NOMO-1 treated with DMSO at 0.1 percent for 48 hours (cell line): ENCODE data around the gene MRPL2.

Source experiments
- DNase-seq: peaks from one replicate; lab custom pipeline; 2025; ENCODE audit not compliant: unreplicated experiment; lab: John Stamatoyannopoulos, UW

The MRPL2 gene

DNA sequence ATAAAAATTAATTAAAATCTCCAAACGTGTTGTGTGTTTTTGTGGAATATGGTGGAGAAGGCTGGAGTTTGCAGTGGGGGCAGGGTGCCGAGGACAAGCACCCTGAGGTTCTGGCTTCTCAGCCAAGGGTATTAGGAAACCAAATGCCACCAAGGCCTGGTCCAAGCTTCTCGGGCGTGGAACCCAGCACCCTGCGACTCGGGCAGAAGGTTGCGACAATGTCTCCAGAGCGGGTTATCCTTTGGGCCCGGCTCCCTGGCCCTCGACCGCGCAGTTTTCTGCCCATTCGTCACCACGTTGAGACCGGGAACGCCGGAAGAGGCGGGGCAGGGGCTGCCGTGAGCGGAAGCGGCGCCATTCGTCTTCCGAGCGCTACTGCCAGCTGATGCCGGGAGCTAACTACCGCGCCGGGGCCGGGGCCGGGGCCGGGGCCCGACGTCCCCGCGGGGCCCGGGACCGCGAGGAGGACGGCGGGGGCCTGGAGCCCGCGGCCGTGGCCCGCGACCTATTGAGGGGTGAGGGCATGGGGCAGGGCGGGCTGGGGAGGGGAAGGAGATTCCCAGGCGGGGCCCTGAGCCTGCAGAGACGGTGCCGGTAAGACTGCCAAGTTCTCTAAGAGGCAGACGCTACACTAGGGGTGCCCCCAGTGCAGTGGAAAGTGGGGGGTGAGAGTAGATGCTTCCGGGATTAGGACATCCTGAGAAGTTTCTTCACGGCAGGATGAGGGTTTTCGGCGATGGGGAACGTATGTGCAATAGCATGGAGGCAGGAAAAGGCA is 37.8 kb downstream of the MRPL2 start, which contains the start of gene RRP36:
TSS of gene RRP36 (plus strand) at position 354 of the 778 bp plus-strand sequence. CDS start at position 386, 32 bp downstream.
- peak; percentile 69 for DNase-seq

DNA sequence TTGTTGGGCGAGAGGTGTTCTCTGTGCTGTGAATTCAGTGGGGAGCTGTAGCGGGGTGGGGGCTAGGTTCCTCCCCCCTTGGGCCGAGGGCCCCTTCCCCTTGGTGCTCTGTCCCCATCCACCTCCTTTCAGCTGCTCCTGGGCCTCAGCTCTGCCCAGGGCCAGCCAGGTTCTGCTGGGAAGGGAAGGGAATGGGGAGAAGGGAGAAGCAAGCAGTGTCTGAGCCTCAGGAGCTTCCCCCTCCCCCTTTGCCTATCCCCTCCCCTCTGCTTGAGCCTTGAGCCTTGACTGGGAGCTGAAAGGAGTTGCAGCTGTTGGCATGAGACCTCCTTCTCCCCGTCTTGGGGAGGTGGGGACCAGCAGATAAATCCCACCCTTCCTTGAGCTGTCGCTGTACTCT is 38.4 kb downstream of the MRPL2 start:
- no peak for DNase-seq

DNA sequence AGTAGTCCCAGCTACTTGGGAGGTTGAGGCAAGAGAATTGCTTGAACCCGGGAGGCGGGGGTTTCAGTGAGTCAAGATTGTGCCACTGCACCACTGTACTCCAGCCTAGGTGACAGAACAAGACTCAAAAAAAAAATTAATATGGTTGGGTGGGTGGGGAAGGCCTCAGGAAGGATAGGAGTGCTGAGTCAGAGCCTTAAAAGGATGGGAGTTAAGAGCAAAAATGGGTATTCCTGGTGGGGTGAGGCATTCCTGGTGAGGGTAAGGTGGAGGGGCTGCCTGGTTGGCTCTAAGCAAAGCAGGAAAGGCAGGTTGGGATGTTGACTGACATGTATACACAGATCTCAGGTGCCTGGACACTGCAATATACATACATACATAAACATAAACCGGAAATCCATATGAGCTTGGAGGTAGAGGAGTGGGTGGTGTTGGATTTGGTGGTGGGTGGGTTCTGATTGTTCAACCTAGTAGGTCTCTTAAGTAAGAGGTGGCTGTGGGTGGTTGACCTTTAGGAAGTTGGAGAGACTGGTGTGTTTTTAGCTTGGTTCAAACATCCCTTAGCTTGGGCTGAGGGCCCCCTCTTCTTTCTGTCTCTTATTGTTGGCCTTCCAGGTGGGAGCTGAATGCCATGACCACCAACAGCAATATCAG is 39.1 kb downstream of the MRPL2 start:
- no peak for DNase-seq

DNA sequence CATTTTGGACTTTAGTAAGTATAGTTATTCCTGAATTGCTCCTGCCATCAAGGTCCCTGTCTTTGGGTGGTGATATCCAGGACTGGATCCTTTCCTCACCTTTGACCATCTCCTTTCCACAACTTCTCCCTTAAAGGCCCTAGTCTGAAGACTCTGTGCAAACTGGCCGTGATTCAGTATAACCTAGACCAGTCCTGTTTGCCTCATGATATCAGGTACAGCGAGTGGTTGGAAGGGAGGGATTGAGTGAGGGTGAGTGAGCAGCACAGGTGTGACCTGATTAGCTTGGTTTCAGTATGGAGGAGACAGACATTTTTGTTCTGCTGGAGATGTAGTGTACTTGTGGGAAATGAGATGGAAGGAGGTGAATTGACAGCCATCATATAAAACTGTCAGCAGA is 40.1 kb downstream of the MRPL2 start:
- no peak for DNase-seq

DNA sequence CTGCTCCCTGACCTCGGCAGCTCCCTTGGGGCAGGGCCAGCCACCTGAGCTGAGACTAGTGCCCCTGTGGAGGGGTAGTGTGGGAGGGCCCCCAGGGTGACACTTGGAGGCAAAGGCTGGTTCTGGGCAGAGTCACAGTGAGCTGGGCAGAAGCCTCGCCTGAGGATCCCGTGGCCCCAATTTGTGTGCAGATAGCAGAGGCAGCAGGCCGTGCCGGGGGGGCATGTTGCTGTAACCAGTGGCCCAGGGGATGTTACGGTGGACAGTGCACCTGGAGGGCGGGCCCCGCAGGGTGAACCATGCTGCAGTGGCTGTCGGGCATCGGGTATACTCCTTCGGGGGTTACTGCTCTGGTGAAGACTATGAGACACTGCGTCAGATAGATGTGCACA is 42.3 kb downstream of the MRPL2 start:
- DNase-seq = no peak

DNA sequence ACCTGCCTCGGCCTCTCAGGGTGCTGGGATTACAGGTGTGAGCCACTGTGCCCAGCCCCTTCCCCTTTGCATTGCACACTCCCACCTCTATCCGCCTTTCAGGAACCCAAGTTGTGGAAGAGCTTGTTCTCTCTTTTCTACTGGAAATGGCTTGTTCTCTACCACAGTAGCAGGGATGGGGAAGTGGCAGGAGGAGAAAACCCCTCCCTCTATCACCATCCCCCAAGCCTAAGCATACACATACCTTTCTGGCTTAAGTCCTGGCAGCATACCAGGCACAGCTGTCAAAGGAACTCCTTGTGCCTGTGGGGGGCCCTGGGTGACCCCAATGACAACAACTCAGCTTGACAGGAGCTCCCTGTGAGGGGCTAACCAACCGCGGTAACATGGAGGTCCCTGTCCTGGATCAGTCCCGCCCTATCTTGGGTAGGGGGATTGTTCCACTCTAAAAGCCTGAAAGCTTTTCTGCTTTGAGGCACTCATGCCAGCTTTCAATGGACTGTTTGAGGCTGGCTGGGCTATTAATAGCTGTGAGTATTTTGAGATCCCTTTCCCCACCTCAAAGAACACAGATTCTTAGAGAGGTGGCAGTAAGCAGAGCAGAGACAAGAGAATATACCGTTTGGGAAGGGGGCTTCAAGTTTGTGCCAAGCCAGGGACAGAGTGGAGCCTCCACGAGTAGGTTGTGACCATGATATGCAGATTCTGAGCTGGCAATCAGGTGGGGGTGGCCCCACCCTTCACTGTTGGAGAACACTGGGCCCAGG is 42.9 kb downstream of the MRPL2 start:
- no peak for DNase-seq

DNA sequence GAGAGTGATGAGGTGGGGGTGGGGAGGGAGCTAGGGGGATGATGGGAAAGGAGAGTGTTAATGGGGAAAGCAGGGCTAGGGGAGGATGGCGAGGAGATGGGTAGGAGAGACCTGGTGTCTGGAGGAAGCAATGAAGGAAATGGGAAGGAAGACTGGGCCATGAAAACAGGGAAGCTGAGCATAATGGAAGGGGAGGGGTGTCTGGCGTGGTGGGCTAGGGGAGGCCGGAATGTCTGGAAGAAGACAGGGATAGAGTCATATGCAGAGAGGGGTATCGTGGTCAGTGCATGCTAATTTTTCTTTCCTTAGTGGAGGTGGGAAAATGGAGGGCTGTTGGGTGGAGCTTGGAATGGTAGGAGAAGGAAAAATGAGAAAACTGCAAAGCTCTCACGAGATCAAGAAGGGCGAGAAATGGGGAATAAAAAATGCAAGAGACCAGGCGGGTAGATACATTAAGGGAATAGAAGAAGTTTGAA is 44.8 kb downstream of the MRPL2 start:
- DNase-seq = no peak

DNA sequence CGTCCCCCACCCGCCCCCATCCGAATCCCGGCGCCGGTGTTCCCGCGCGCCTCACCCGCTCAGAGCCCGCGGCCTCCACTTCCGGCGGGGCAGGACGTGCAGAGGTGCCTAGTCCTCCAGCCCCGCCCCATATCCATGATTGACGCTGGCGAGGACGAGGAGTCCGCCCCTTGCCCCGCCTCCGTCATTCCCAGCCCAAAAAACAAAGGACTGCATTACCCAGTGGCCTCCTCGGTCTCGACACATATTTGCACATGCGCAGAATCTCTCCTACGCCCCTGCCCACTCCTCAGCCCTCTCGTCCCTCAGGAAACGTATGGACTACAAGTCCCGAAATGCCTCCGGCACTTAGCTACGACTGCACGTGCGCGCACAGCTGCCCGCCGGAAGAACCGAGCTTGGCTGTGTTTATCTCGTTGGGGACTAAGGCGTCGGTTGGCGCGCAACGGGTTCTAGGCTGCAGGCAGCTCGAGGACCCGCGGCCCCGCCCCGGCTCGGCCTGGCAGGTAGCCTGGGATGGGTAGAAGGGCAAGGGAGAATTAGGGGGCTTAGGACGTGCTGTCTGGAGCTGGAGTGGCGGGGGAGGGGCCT is 45.3 kb downstream of the MRPL2 start, which contains the start of the genes KLHDC3 and MEA1:
TSS of gene KLHDC3 (plus strand) at position 407 of the 591 bp plus-strand sequence. CDS start 2,944 bp downstream, outside the sequence.
TSS of gene MEA1 (minus strand) at position 104 of the 591 bp plus-strand sequence. CDS start 133 bp downstream, outside the sequence.
- peak; percentile 100 for DNase-seq

DNA sequence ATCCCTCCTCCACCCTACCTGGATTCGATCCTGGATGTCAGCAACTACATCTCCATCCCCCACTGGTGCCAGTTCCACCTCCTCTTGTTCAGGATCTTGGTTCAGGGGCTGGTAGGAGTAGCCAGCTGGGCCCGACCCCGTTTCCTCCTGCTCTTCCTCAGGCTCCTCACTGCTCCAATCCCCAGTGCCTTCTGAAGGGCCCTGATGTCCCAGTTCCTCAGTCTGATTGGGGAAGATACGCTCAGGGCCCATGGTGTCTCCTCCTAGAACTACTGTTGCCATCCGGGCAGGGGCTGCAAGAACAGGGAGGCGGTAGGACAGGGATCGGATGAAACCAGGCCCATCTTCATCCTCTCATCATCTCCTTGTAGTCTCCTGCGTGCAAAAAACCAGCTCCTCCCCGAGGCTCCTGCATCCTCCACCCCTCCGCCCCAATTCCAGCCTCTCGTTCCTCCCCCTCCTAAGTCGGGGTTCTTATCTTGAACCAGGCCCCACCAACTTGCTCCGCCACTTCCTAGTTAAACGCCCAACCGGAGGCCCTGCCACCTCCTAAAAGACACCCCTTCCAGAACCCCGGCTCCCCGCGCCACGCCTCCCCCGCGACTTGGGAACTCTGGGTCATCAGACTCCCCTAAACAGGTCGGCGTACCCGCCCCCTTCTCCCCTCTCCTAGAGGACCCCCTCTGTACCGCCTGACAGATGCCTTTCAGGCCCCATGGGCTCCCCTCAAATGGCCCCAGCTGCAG is 46.0 kb downstream of the MRPL2 start:
- DNase-seq = peak; percentile 43

DNA sequence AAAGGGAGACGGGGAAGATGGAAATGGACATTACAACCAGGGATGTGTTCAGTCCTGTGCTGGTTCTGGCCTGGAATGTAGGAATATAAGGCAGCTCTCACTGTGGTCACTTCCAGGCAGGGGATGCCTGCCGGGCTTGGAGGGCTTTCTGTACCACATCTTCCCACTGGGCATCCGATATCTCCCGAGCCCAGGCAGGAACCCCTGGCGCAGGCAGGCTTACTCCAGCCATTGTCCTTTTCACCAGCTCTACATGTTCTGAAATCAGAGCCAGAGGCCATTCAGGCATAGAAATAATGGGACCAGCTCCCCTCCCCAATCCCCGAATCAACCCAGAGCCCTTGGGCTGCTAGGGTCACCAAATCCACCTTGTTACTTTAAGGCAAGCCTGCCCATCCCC is 46.9 kb downstream of the MRPL2 start:
- DNase-seq = no peak

DNA sequence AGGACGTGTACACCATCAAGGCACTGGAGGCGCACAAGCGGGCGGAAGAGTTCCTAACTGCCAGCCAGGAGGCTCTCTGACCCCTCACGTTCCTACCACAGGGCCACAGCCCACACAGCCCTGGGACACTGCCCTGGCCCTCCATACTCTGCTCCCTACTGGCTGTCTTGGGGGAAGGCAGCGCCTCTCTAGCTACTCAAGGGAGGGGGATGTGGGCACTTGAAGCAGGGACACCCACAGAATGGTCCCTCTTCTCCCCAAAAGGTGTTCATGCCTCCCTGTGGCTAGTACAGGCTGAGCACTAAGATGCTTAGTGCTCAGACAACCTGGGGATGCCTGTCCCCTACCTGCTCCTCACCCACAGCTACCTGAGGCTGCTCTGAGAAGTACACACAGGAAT is 48.0 kb downstream of the MRPL2 start:
- DNase-seq = no peak

DNA sequence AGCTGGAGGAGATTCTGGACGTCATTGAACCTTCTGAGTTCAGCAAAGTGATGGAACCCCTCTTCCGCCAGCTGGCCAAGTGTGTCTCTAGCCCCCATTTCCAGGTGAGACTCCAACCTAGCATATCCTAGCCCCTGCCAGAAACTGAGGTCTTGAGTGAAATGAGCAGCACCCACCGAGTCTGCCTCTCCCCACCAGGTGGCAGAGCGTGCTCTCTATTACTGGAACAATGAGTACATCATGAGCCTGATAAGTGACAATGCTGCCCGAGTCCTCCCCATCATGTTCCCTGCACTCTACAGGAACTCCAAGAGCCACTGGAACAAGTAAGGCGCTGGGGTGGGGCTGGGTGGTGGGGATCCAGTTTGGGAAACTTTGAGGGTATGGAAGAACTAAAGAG is 50.1 kb downstream of the MRPL2 start:
- no peak for DNase-seq

DNA sequence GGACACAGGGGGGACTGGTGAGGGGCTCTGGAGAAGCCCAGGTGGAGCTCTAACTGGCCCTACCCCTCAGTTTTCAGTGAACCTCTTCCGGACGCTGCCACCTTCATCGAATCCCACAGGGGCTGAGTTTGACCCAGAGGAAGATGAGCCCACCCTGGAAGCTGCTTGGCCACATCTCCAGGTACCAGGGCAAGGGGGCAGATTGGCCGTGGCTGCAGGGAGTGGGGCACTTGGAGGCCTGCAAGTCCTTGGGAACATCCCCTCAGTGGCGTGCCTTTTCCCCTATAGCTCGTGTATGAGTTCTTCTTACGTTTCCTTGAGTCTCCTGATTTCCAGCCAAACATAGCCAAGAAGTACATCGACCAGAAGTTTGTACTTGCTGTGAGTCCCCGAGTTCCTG is 52.1 kb downstream of the MRPL2 start:
- no peak for DNase-seq

DNA sequence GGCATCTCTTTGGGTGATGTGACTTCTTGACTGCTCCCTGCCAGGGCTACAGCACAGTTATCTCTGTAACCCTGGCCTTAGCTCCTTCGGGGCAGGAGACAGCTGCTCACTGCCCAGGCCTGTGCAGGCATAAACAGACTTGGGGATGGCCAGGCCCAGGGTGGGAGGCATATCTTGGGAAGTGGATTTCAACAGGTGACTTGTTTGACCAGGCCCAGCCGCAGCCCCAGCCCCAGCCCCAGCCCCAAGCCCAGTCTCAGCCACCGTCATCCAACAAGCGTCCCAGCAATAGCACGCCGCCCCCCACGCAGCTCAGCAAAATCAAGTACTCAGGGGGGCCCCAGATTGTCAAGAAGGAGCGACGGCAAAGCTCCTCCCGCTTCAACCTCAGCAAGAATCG is 53.0 kb downstream of the MRPL2 start:
- no peak for DNase-seq

DNA sequence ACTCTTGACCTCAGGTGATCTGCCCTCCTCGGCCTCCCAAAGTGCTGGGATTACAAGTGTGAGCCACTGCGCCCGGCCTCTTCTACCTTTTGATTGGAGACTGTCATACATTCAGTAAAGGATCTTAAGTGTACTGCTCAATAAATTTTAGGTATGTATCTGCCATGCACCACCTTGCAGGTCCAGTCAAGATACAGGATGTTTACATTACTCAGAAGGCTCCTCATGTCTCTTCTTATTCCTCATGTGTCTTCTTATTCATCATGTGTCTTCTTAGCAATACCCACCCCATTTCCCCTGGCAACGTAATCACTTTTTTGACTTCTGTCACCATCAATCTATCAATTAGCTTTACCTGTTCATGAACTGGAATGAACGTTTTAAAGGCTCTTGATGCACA is 53.4 kb downstream of the MRPL2 start:
- no peak for DNase-seq
